Spinal cord (tissue), 10 donors: ENCODE measurements around the gene FBXO39. TPM values are rescaled to one million over a fixed set of nuclear protein-coding genes. Genes with fewer than 3 reads are reported as not detected.

Source experiments
- DNase-seq, 6 donors: peaks; one replicate each; pipeline versions ENCODE4 v3.0.0 to v3.0.0-alpha.2; 2013 to 2015; ENCODE audit warnings: low spot score in 6 of 6, low read depth in 4 of 6
- H3K27ac ChIP-seq: one replicate; pipeline ENCODE4 v1.5.1; 2013; ENCODE audit warnings: low read depth, low read length, control low read depth
- H3K27me3 ChIP-seq: one replicate; pipeline ENCODE4 v1.6.1; 2013; ENCODE audit warnings: low read length; ENCODE audit not compliant: control insufficient read depth, insufficient read depth
- H3K36me3 ChIP-seq: one replicate; pipeline ENCODE4 v1.6.1; 2013; ENCODE audit warnings: low read length; ENCODE audit not compliant: control insufficient read depth, insufficient read depth
- H3K4me1 ChIP-seq: one replicate; pipeline ENCODE4 v1.6.1; 2013; ENCODE audit warnings: low read length; ENCODE audit not compliant: control insufficient read depth, insufficient read depth
- H3K4me3 ChIP-seq: one replicate; pipeline ENCODE4 v1.5.1; 2013; ENCODE audit warnings: low read depth, low read length, control low read depth
- H3K9me3 ChIP-seq: one replicate; pipeline ENCODE4 v1.6.1; 2013; ENCODE audit warnings: low read length; ENCODE audit not compliant: control insufficient read depth, insufficient read depth
- WGBS: methylation state at CpG from one replicate; pipeline ENCODE4 v1.1.5; 2013; ENCODE audit warnings: missing lambda C conversion rate; ENCODE audit not compliant: insufficient coverage; 5-methylcytosine and 5-hydroxymethylcytosine counted together
- polyA plus RNA-seq, 2 donors: library from polyadenylated mRNA; unstranded; fragments of 120-200 nt; gene quantifications; one replicate each; pipeline ENCODE4 v1.2.1, GENCODE V29; 2013; ENCODE audit not compliant: insufficient read length in 2 of 2
- total RNA-seq, 2 donors: library from RNA; depleted of rRNA in 1 of 2; stranded (reverse); fragments of 120-200 nt in 1 of 2; fragments of >200 nt in 1 of 2; gene quantifications; one replicate each; pipeline versions ENCODE4 v1.2.3 to v1.2.4, GENCODE V29; 2013 to 2014
- donor health status: healthy.

FBXO39 gene
- total and polyA plus RNA-seq, 4 donors, result 0.33 to 0.63 TPM; not detected in 2

GRCh38 chr17:6782244-6782643, 6.2 kb downstream of the FBXO39 start:
- H3K4me1 ChIP-seq, result no peaks in the 10 kb centered on the region
- no peaks in the 10 kb centered on the region for H3K36me3 ChIP-seq
- H3K9me3 ChIP-seq, result no peaks in the 10 kb centered on the region
- H3K27ac ChIP-seq, result no peak overlapping the region
- no peak for DNase-seq
- H3K27me3 ChIP-seq, result peaks cover 5% of the 10 kb centered on the region
- no peak overlapping the region for H3K4me3 ChIP-seq
- WGBS, result no CpG with 5 or more reads among the region's 4 CpGs

DNA sequence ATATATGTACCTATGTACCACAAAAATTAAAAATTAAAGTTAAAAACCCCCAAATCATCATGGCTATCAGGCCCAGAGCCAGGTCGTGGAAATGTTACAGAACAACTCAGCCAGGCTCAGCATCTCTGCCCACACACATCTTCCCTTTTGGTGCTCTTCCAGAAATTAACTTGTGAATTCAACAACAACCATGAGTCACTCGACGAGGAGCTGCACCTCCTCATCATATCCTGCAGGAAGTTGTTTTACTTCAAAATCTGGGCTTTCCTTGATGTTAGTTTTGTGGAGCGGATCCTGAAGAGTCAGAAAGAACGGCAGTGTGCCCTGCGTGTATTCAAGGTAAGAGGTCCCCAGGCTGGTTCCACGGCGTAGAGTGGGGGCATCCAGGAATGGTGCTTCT, 10.6 kb downstream of the FBXO39 start:
- no peak for DNase-seq
- 81% methylated on average over 6 of the region's 8 CpGs for WGBS
- no peak overlapping the region for H3K4me3 ChIP-seq
- H3K27ac ChIP-seq, result no peak overlapping the region
- no peaks in the 10 kb centered on the region for H3K9me3 ChIP-seq
- H3K27me3 ChIP-seq, result peaks cover 6% of the 10 kb centered on the region
- H3K36me3 ChIP-seq, result no peaks in the 10 kb centered on the region
- H3K4me1 ChIP-seq, result no peaks in the 10 kb centered on the region

DNA sequence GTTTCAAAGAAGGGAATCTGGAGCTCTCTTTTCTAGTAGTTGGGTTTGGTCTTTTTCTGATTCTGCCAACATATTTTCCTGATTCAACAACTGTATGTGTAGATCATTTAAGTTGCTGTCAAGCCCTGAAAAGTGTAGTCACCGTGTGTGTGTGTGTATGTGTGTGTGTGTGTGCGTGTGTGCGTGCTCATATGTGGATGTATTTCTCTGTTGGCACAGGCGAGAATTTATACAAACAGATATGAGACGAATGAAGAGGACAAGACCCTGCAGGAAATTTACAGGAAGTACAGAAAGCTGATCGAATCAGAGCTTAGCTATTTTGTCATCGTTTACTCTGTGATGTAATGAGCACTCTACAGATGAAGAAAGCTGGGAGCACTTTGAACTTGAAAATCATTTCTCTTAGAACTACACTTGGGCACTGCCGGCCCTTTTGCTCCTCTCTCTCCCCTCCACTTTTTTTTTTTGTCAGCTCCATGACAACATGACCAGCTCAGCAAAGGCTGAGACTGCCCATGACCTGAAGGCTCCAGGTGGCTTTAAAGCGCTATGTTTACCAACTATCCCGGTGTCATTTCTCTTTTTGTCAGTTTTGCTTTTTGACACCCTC, 11.2 kb downstream of the FBXO39 start:
- no peaks in the 10 kb centered on the region for H3K4me1 ChIP-seq

GRCh38 chr17:6789146-6789545, 13.1 kb downstream of the FBXO39 start:
- no peak overlapping the region for H3K27ac ChIP-seq
- H3K27me3 ChIP-seq, result peaks cover 6% of the 10 kb centered on the region
- DNase-seq, result no peak
- no peaks in the 10 kb centered on the region for H3K36me3 ChIP-seq
- 83% methylated on average over 1 of the region's 4 CpGs for WGBS
- no peaks in the 10 kb centered on the region for H3K4me1 ChIP-seq
- no peaks in the 10 kb centered on the region for H3K9me3 ChIP-seq
- H3K4me3 ChIP-seq, result no peak overlapping the region

More for the DNA sequence above, 11.2 kb downstream of the FBXO39 start:
- 65% methylated on average over 8 of the region's 10 CpGs for WGBS
- no peaks in the 10 kb centered on the region for H3K9me3 ChIP-seq
- no peak overlapping the region for H3K27ac ChIP-seq
- DNase-seq, result no peak
- H3K4me3 ChIP-seq, result no peak overlapping the region
- peaks cover 6% of the 10 kb centered on the region for H3K27me3 ChIP-seq
- H3K36me3 ChIP-seq, result no peaks in the 10 kb centered on the region

DNA sequence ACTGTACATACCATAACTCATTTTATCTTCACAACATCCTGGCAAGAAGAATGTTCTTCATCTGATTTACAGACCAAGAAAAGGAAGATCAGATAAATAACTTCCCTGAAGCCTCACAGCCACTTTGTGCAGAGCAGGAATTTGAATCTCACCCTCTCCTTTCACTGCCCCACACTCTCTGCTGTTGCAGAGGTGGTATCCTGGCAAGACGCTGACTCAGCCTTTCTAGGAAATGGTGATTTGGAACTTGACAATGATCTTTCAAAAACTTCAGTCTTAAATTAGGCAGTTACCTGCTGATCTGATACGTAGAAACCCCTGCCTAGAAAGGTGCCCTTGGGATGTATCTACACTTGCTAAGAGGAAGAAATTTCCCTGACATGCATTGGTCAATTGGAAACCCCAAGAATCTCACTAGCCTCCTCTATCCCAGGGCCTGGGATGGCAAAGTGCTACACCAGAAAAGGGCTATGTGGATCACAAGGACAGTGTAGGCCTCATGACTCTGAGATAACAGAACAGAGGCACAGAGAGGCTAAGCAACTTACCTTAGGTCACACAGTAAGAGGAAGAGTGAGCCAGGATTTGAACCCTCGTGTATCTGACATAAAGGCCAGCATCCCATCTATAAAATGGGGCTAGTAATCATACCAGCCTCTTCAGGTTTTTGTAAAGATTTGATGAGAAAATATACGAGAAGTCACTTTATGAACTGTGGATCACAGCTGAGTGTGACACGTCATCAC, 17.9 kb downstream of the FBXO39 start:
- no peak overlapping the region for H3K27ac ChIP-seq
- H3K27me3 ChIP-seq, result no peaks in the 10 kb centered on the region
- no CpG with 5 or more reads among the region's 5 CpGs for WGBS
- H3K4me1 ChIP-seq, result no peaks in the 10 kb centered on the region
- no peaks in the 10 kb centered on the region for H3K9me3 ChIP-seq
- no peak for DNase-seq
- no peaks in the 10 kb centered on the region for H3K36me3 ChIP-seq
- H3K4me3 ChIP-seq, result no peak overlapping the region

GRCh38 chr17:6796017-6796886, 20.2 kb downstream of the FBXO39 start:
- H3K9me3 ChIP-seq, result no peaks in the 10 kb centered on the region
- DNase-seq, result no peak
- H3K4me3 ChIP-seq, result no peak overlapping the region
- H3K27me3 ChIP-seq, result no peaks in the 10 kb centered on the region
- H3K36me3 ChIP-seq, result no peaks in the 10 kb centered on the region
- H3K4me1 ChIP-seq, result no peaks in the 10 kb centered on the region
- whole genome bisulfite sequencing, result 73% methylated on average over 4 of the region's 10 CpGs
- H3K27ac ChIP-seq, result no peak overlapping the region

GRCh38 chr17:6796887-6797490, 21.0 kb downstream of the FBXO39 start:
- Histone ChIP-seq H3K9me3 (no peaks in the 10 kb centered on the region), H3K4me3 (no peak overlapping the region), H3K27me3 (no peaks in the 10 kb centered on the region), H3K36me3 (no peaks in the 10 kb centered on the region), H3K4me1 (no peaks in the 10 kb centered on the region), H3K27ac (no peak overlapping the region)
- DNase-seq, result no peak
- WGBS, result no CpG with 5 or more reads among the region's 2 CpGs

DNA sequence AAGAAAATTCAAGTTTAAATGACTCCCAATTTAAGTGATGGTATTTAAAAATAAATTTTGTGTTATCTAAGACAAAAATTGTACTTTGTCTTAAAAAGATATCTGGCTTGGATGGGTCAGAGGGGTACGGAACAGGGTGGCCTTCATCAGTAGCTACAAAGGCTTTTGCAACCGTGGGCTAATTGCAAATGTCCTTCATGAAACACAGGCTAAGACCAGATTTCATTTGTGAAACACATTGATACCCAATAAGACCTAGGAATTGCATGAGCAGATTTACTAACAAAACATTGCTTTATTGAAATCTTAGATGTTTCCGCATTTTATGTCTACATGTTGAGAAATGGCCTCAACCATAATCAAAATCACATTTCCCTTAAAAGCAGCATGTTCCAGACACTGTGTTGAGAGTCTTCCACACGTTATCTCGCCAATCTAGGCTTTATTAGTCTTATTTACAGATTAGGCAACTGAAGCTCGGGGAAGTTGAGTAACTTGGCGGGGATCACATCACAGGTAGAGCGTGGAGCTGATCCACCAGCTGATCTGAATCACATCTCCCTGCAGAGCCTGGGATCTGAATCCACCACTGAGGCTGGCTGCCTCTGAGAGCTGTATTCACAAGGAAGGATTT, 21.8 kb downstream of the FBXO39 start:
- 92% methylated on average over 5 of the region's 8 CpGs for WGBS
- H3K9me3 ChIP-seq, result no peaks in the 10 kb centered on the region
- no peaks in the 10 kb centered on the region for H3K4me1 ChIP-seq
- H3K36me3 ChIP-seq, result no peaks in the 10 kb centered on the region
- DNase-seq, result no peak
- H3K27me3 ChIP-seq, result no peaks in the 10 kb centered on the region
- H3K27ac ChIP-seq, result no peak overlapping the region
- H3K4me3 ChIP-seq, result no peak overlapping the region

DNA sequence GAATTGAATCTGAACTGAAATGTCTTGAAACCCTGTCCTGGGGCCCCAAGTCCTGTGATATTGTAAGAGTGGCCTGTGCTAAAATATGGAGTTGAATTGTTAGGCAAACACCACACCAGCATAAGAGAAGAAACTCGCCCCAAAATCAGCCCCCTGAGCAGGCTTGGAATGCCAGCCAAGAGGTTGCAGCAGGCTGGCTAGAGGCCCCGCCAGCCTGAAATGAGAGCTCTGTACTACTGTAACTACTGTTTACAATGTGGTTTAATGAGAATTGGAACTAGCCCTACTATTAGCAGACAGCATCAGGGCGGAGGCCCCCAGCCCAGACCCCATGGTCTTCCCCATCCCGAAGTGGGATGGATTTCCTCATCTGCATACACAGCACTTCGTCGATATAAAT, 23.7 kb downstream of the FBXO39 start:
- no peak for DNase-seq
- Histone ChIP-seq H3K36me3 (no peaks in the 10 kb centered on the region), H3K4me3 (no peak overlapping the region), H3K9me3 (no peaks in the 10 kb centered on the region), H3K27me3 (no peaks in the 10 kb centered on the region), H3K4me1 (no peaks in the 10 kb centered on the region), H3K27ac (no peak overlapping the region)
- WGBS, result 75% methylated on average over 5 of the region's 6 CpGs
